ENCODE measurements around the gene KCNH8. TPM values are rescaled to one million over a fixed set of nuclear protein-coding genes. Genes with fewer than 3 reads are reported as not detected.

Gene KCNH8
- total and polyA plus RNA-seq, 2 donors (not counting 1 experiment from before 2014, with no cell fraction given): under 0.01 TPM; not detected in 1

DNA sequence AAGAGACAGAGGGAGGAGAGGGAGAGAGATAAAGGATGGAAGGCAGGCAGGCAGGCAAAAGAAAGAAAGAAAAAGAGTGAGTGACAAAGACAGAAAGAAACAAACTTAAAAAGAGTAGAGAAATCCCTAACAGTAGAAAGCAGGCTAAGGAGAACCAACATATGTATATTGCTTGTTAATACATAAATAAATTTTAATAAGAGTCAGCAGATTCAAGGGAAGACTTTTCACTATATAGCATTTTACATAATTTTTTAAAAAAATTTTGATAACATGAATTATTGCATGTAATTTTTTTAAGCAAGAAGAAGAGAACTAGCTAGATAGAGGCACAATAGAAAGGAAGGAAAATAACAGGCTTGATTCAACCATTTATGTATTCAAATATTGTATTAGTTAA lies 291.6 kb downstream of the KCNH8 start:
- TF ChIP-seq, protein P1, sequence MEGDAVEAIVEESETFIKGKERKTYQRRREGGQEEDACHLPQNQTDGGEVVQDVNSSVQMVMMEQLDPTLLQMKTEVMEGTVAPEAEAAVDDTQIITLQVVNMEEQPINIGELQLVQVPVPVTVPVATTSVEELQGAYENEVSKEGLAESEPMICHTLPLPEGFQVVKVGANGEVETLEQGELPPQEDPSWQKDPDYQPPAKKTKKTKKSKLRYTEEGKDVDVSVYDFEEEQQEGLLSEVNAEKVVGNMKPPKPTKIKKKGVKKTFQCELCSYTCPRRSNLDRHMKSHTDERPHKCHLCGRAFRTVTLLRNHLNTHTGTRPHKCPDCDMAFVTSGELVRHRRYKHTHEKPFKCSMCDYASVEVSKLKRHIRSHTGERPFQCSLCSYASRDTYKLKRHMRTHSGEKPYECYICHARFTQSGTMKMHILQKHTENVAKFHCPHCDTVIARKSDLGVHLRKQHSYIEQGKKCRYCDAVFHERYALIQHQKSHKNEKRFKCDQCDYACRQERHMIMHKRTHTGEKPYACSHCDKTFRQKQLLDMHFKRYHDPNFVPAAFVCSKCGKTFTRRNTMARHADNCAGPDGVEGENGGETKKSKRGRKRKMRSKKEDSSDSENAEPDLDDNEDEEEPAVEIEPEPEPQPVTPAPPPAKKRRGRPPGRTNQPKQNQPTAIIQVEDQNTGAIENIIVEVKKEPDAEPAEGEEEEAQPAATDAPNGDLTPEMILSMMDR (conservative IDR thresholded peaks at IDR 0.05 in 1 of 2, IDR thresholded peaks at IDR 0.05 in 1 of 2; ENCODE audit: low read depth in 1 of 2, low read length in 2 of 2): no peak
- no peak for TF ChIP-seq EZH2 (IDR thresholded peaks at IDR 0.05; ENCODE audit: low read length, missing control alignments)
- no peak overlapping the region for H2AFZ ChIP-seq (ENCODE audit: low read length)
- no peak for DNase-seq (ENCODE audit: low read depth in 2 of 2)

DNA sequence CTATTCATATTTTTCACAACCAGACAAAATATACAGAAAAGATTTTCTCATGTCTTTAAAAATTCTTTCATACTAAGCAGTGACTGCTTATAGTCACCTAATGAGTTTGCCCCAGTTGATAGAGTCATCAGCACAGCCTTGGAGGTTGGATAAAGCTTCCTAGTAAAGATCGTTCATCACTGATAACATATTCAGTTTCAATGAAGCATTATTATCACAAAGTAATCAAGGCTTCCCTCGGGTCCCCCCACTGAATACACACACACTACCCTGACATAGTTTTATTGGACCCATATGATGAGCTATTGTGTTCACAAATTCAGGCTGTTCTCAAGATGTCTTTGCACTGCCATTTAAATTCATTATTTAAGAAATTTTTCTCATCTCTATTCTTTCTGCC lies 297.8 kb downstream of the KCNH8 start:
- Histone ChIP-seq H3K79me2 (ENCODE audit: control insufficient read depth, insufficient read depth, low read length) (no peaks in the 10 kb centered on the region), H3K36me3 (ENCODE audit: control insufficient read depth, insufficient read depth, low read length) (no peaks in the 10 kb centered on the region), H3K9me3 (ENCODE audit: control insufficient read depth, insufficient read depth, low read depth, low read length) (no peaks in the 10 kb centered on the region), H3K4me1 (ENCODE audit: control insufficient read depth, extremely low read depth, insufficient read depth, low read length) (no peaks in the 10 kb centered on the region), H2AFZ (ENCODE audit: low read length) (no peak overlapping the region), H3K4me2 (ENCODE audit: extremely low read depth, insufficient read depth, low read length) (no peak overlapping the region), H3K27me3 (ENCODE audit: control insufficient read depth, insufficient read depth, low read length) (no peaks in the 10 kb centered on the region), H4K20me1 (ENCODE audit: control insufficient read depth, extremely low read depth, insufficient read depth, low read length) (no peaks in the 10 kb centered on the region), H3K9ac (ENCODE audit: insufficient read depth, low read length) (no peak overlapping the region), H3K27ac (ENCODE audit: insufficient read depth, low read length) (no peak overlapping the region), H3K4me3 (replicated peaks in 1 of 4; ENCODE audit: control extremely low read depth in 1 of 4, insufficient read depth in 1 of 4, low read depth in 3 of 4, low read length in 4 of 4) (no peak overlapping the region)
- TF ChIP-seq, protein P1 (conservative IDR thresholded peaks at IDR 0.05 in 1 of 2, IDR thresholded peaks at IDR 0.05 in 1 of 2; ENCODE audit: low read depth in 1 of 2, low read length in 2 of 2): no peak
- no peak for TF ChIP-seq EZH2 (IDR thresholded peaks at IDR 0.05; ENCODE audit: low read length, missing control alignments)
- DNase-seq (ENCODE audit: low read depth in 2 of 2): no peak

More for the DNA sequence above, 291.6 kb downstream of the KCNH8 start:
- H3K9ac ChIP-seq (ENCODE audit: insufficient read depth, low read length): no peak overlapping the region
- no peaks in the 10 kb centered on the region for H3K9me3 ChIP-seq (ENCODE audit: control insufficient read depth, insufficient read depth, low read depth, low read length)
- H4K20me1 ChIP-seq (ENCODE audit: control insufficient read depth, extremely low read depth, insufficient read depth, low read length): no peaks in the 10 kb centered on the region
- no peaks in the 10 kb centered on the region for H3K36me3 ChIP-seq (ENCODE audit: control insufficient read depth, insufficient read depth, low read length)
- no peaks in the 10 kb centered on the region for H3K79me2 ChIP-seq (ENCODE audit: control insufficient read depth, insufficient read depth, low read length)
- H3K27ac ChIP-seq (ENCODE audit: insufficient read depth, low read length): no peak overlapping the region
- no peaks in the 10 kb centered on the region for H3K4me1 ChIP-seq (ENCODE audit: control insufficient read depth, extremely low read depth, insufficient read depth, low read length)
- H3K27me3 ChIP-seq (ENCODE audit: control insufficient read depth, insufficient read depth, low read length): no peaks in the 10 kb centered on the region
- no peak overlapping the region for H3K4me3 ChIP-seq (replicated peaks in 1 of 4; ENCODE audit: control extremely low read depth in 1 of 4, insufficient read depth in 1 of 4, low read depth in 3 of 4, low read length in 4 of 4)
- no peak overlapping the region for H3K4me2 ChIP-seq (ENCODE audit: extremely low read depth, insufficient read depth, low read length)

DNA sequence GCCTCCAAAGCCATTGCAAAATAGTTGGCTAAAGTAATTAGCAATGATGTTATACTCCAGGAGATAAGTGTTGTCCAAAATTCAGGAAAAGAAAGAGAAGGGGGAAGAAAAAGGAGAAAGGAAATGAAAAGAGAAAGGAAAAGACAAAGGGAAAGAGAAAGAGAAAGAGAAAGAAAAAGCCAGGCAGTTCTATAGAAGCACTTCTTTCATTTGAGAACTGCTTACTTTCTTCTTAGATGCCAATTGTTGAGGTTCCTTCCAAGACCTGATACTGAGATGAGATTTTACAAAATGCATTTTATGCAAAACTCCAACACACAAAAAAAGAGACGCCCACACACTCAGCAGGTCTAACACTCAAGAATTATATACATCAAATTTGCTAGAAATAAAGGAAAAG lies 298.4 kb downstream of the KCNH8 start:
- no peaks in the 10 kb centered on the region for H3K36me3 ChIP-seq (ENCODE audit: control insufficient read depth, insufficient read depth, low read length)
- no peak overlapping the region for H2AFZ ChIP-seq (ENCODE audit: low read length)
- TF ChIP-seq EZH2 (IDR thresholded peaks at IDR 0.05; ENCODE audit: low read length, missing control alignments): no peak
- TF ChIP-seq, protein P1 (conservative IDR thresholded peaks at IDR 0.05 in 1 of 2, IDR thresholded peaks at IDR 0.05 in 1 of 2; ENCODE audit: low read depth in 1 of 2, low read length in 2 of 2): no peak
- H3K9me3 ChIP-seq (ENCODE audit: control insufficient read depth, insufficient read depth, low read depth, low read length): no peaks in the 10 kb centered on the region
- H3K27ac ChIP-seq (ENCODE audit: insufficient read depth, low read length): no peak overlapping the region
- no peak for DNase-seq (ENCODE audit: low read depth in 2 of 2)
- H3K4me1 ChIP-seq (ENCODE audit: control insufficient read depth, extremely low read depth, insufficient read depth, low read length): no peaks in the 10 kb centered on the region
- no peak overlapping the region for H3K4me3 ChIP-seq (replicated peaks in 1 of 4; ENCODE audit: control extremely low read depth in 1 of 4, insufficient read depth in 1 of 4, low read depth in 3 of 4, low read length in 4 of 4)
- no peaks in the 10 kb centered on the region for H3K79me2 ChIP-seq (ENCODE audit: control insufficient read depth, insufficient read depth, low read length)
- no peaks in the 10 kb centered on the region for H4K20me1 ChIP-seq (ENCODE audit: control insufficient read depth, extremely low read depth, insufficient read depth, low read length)
- H3K4me2 ChIP-seq (ENCODE audit: extremely low read depth, insufficient read depth, low read length): no peak overlapping the region
- no peaks in the 10 kb centered on the region for H3K27me3 ChIP-seq (ENCODE audit: control insufficient read depth, insufficient read depth, low read length)
- no peak overlapping the region for H3K9ac ChIP-seq (ENCODE audit: insufficient read depth, low read length)

Measured in fibroblast of lung (primary cell).